Neural cell (in vitro differentiated cells): ENCODE measurements around the gene NCR3LG1. TPM values are rescaled to one million over a fixed set of nuclear protein-coding genes. Genes with fewer than 3 reads are reported as not detected.
"Not testable (repeated sequence)": the region's sequence is repeated elsewhere in the genome, so short reads cannot be mapped to it uniquely, and the experiment has no call there.

Experiments
- H2AFZ ChIP-seq: fragments of 200-600, 300-800 bp; sonication (generic), shearing (Covaris generic); 2 replicates; pipeline ENCODE4 v1.6.0; 2014; ENCODE audit warnings: low read depth, mild to moderate bottlenecking, antibody characterized with exemption, low read length, moderate library complexity
- H3F3A ChIP-seq: fragments of 200-600 bp; shearing (Covaris generic); 2 replicates; pipeline ENCODE4 v1.6.1; 2016; ENCODE audit warnings: mild to moderate bottlenecking, moderate library complexity, mixed read lengths, antibody characterized with exemption, low read length; ENCODE audit not compliant: insufficient read depth, poor library complexity, severe bottlenecking
- H3K27ac ChIP-seq: fragments of 200-600, 300-800 bp; sonication (generic), shearing (Covaris generic); 2 replicates; pipeline ENCODE4 v1.5.1; 2014; ENCODE audit warnings: mild to moderate bottlenecking, low read length, moderate library complexity
- H3K27me3 ChIP-seq: fragments of 300-800, 200-600 bp; sonication (generic), shearing (Covaris generic); 2 replicates; pipeline ENCODE4 v1.6.0; 2014; ENCODE audit warnings: mild to moderate bottlenecking, low read depth, low read length, moderate library complexity; ENCODE audit not compliant: insufficient read depth
- H3K36me3 ChIP-seq: fragments of 300-800, 200-600 bp; sonication (generic), shearing (Covaris generic); 2 replicates; pipeline ENCODE4 v1.5.1; 2014; ENCODE audit warnings: mild to moderate bottlenecking, antibody characterized with exemption, low read length, moderate library complexity; ENCODE audit not compliant: insufficient read depth
- H3K4me2 ChIP-seq: fragments of 300-800, 200-600 bp; sonication (generic), shearing (Covaris generic); 2 replicates; pipeline ENCODE4 v1.6.0; 2014; ENCODE audit warnings: mild to moderate bottlenecking, low read length
- H3K4me3 ChIP-seq: fragments of 300-800, 200-600 bp; sonication (generic), shearing (Covaris generic); 2 replicates; pipeline ENCODE4 v1.5.1; 2014; ENCODE audit warnings: mild to moderate bottlenecking, low read length, moderate library complexity
- H3K79me2 ChIP-seq: fragments of 200-600 bp; shearing (Covaris generic); replicated peaks from 2 replicates; pipeline ENCODE4 v1.6.0; 2014; ENCODE audit warnings: mild to moderate bottlenecking, low read length, moderate library complexity; ENCODE audit not compliant: insufficient read depth
- H3K9ac ChIP-seq: fragments of 300-800, 200-600 bp; sonication (generic), shearing (Covaris generic); 2 replicates; pipeline ENCODE4 v1.6.1; 2016; ENCODE audit warnings: mild to moderate bottlenecking, low read length, mixed read lengths
- H3K9me2 ChIP-seq: fragments of 200-600 bp; shearing (Covaris generic); 2 replicates; pipeline ENCODE4 v1.6.1; 2016; ENCODE audit warnings: mild to moderate bottlenecking, low read length, mixed read lengths; ENCODE audit not compliant: insufficient read depth
- H3K9me3 ChIP-seq: fragments of 200-600, 300-800 bp; sonication (generic), shearing (Covaris generic); 2 replicates; pipeline ENCODE4 v1.6.1; 2016; ENCODE audit warnings: mild to moderate bottlenecking, mixed run types, low read length, moderate library complexity, mixed read lengths
- H4K20me1 ChIP-seq: fragments of 200-600 bp; shearing (Covaris generic); 2 replicates; pipeline ENCODE4 v1.6.1; 2016; ENCODE audit warnings: mild to moderate bottlenecking, mixed run types; ENCODE audit not compliant: insufficient read depth
- CTCF ChIP-seq: fragments of 450-650 bp; IDR thresholded peaks from 2 replicates; pipeline ENCODE4 v1.5.1; 2014; ENCODE audit warnings: antibody characterized with exemption, mild to moderate bottlenecking, moderate library complexity; ENCODE audit not compliant: poor library complexity, severe bottlenecking
- EP300 ChIP-seq: fragments of 450-650 bp; conservative IDR thresholded peaks from 2 replicates; pipeline ENCODE4 v1.6.1; 2014; ENCODE audit warnings: antibody characterized with exemption, mild to moderate bottlenecking, moderate library complexity; ENCODE audit not compliant: poor library complexity, severe bottlenecking
- MXI1 ChIP-seq: fragments of 450-650 bp; conservative IDR thresholded peaks from 2 replicates; pipeline ENCODE4 v1.6.1; 2014; ENCODE audit warnings: antibody characterized with exemption, mild to moderate bottlenecking; ENCODE audit not compliant: poor library complexity, severe bottlenecking
- POLR2AphosphoS5 ChIP-seq: IDR thresholded peaks from 2 replicates; pipeline ENCODE4 v1.6.1; 2012
- RAD21 ChIP-seq: fragments of 450-650 bp; conservative IDR thresholded peaks from 2 replicates; pipeline ENCODE4 v1.6.1; 2014; ENCODE audit warnings: antibody characterized with exemption, mild to moderate bottlenecking, moderate library complexity
- REST ChIP-seq: IDR thresholded peaks from 2 replicates; pipeline ENCODE4 v1.6.1; 2012; ENCODE audit warnings: borderline replicate concordance
- SMC3 ChIP-seq: fragments of 450-650 bp; conservative IDR thresholded peaks from 2 replicates; pipeline ENCODE4 v1.6.1; 2014; ENCODE audit warnings: antibody characterized with exemption, mild to moderate bottlenecking, moderate library complexity; ENCODE audit not compliant: poor library complexity
- TAF1 ChIP-seq: IDR thresholded peaks from 2 replicates; pipeline ENCODE4 v1.6.1; 2012; ENCODE audit warnings: low read depth
- polyA plus RNA-seq: library from polyadenylated mRNA; depleted of rRNA; stranded (reverse); fragments of >200 nt; gene quantifications from 2 replicates; pipeline ENCODE4 v1.2.3, GENCODE V29; 2014

Gene NCR3LG1
- polyA plus RNA-seq, 1 donor from 2014 or later, result 3.1 TPM

GRCh38 chr11:17421781-17422180 lies 70.2 kb downstream of the NCR3LG1 start:
- Histone ChIP-seq H3K27ac (no peak overlapping the region), H3K9me3 (no peaks in the 10 kb centered on the region), H3K4me3 (no peak overlapping the region), H2AFZ (no peak overlapping the region), H3K79me2 (no peaks in the 10 kb centered on the region), H3K27me3 (no peaks in the 10 kb centered on the region), H4K20me1 (no peaks in the 10 kb centered on the region), H3K36me3 (no peaks in the 10 kb centered on the region), H3K9me2 (no peaks in the 10 kb centered on the region), H3F3A (no peaks in the 10 kb centered on the region), H3K9ac (no peak overlapping the region), H3K4me2 (no peak overlapping the region)
- no peak for TF ChIP-seq SMC3
- TF ChIP-seq EP300, result no peak

DNA sequence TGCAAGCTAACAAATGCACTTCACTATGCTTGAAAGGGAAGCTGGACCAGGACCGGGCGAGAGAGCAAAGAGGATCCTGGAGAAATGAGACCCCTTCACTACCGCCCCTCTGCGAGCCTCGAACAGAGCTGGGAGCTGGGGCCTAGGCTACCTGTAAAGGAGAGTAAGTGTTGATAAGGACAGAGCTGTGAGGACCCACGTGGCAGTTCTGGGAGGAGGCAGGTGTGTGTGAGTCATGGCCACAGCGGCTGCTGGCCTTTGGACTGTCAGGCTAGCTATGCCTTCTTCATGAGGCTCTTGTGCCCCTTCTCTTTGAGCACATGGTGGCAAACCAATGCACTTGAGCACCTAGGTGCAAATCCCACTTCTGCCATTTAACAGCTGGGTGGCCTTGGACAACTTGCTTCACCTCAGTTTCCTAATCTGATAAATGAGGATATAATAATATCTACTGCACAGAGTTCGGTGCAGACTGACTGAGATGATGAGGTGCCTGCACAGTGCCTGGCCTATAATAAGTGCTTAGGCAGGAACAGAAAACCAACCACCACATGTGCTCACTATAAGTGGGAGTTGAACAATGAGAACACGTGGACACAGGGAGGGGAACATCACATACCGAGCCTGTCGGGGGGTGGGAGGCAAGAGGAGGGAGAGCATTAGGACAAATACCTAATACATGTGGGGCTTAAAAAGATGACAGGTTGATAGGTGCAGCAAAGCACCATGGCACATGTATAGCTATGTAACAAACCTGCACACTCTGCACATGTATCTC lies 72.1 kb downstream of the NCR3LG1 start:
- no peak overlapping the region for H3K4me3 ChIP-seq
- no peaks in the 10 kb centered on the region for H3K79me2 ChIP-seq
- no peaks in the 10 kb centered on the region for H4K20me1 ChIP-seq
- no peaks in the 10 kb centered on the region for H3K9me2 ChIP-seq
- no peaks in the 10 kb centered on the region for H3K9me3 ChIP-seq
- no peaks in the 10 kb centered on the region for H3F3A ChIP-seq
- no peaks in the 10 kb centered on the region for H3K27me3 ChIP-seq
- H3K36me3 ChIP-seq, result no peaks in the 10 kb centered on the region
- no peak overlapping the region for H2AFZ ChIP-seq
- no peak overlapping the region for H3K27ac ChIP-seq
- H3K4me2 ChIP-seq, result no peak overlapping the region
- H3K9ac ChIP-seq, result no peak overlapping the region
- TF ChIP-seq EP300, result no peak
- no peak for TF ChIP-seq RAD21
- TF ChIP-seq REST, result no peak
- no peak for TF ChIP-seq MXI1
- TF ChIP-seq POLR2AphosphoS5, result no peak
- no peak for TF ChIP-seq SMC3
- no peak for TF ChIP-seq CTCF
- no peak for TF ChIP-seq TAF1

DNA sequence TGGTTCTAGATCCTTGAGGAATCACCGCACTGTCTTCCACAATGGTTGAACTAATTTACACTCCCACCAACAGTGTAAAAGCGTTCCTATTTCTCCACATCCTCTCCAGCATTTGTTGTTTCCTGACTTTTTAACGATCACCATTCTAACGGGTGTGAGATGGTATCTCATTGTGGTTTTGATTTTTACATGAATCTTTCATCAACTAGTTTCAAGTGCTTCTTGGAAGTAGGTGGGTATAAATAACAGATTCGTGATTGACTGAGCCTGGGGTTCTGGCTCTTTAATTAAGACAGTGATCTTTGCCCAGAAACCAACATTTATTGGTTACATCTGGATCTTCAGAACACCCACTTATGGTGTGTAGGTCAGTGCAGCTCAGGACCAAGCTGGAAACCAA lies 74.6 kb downstream of the NCR3LG1 start:
- not testable (repeated sequence) for H3K79me2 ChIP-seq, H3F3A ChIP-seq, H3K27me3 ChIP-seq, H2AFZ ChIP-seq, H4K20me1 ChIP-seq, H3K4me2 ChIP-seq, H3K9ac ChIP-seq, H3K4me3 ChIP-seq, H3K27ac ChIP-seq, H3K36me3 ChIP-seq, H3K9me3 ChIP-seq, H3K9me2 ChIP-seq

Other genes with a start within 250 kb of the NCR3LG1 start
- 24.9 and 27.2 TPM in 2 replicates for gene PIK3C2A, start 143.8 kb upstream of the NCR3LG1 start, polyA plus RNA-seq
- 108 and 120 TPM in 2 replicates for gene NUCB2, start 75.1 kb upstream of the NCR3LG1 start, polyA plus RNA-seq
- 8.0 and 10.6 TPM in 2 replicates for gene KCNJ11, start 36.9 kb downstream of the NCR3LG1 start, polyA plus RNA-seq
- gene ABCC8, start 125.0 kb downstream of the NCR3LG1 start, polyA plus RNA-seq, result 13.2 and 14.0 TPM in 2 replicates
- 0.67 TPM in 1 of 2 replicates, not detected in the other for gene USH1C, start 192.6 kb downstream of the NCR3LG1 start, polyA plus RNA-seq
- gene OTOG, start 195.5 kb downstream of the NCR3LG1 start, polyA plus RNA-seq, result 0.08 TPM in 1 of 2 replicates, not detected in the other